Urothelium cell line (cell line): ENCODE data around the gene TMC4.
"Not testable (repeated sequence)": the region's sequence is repeated elsewhere in the genome, so short reads cannot be mapped to it uniquely, and the experiment has no call there.

ENCODE experiments used
- DNase-seq: peaks from one replicate; pipeline ENCODE4 v3.0.0; 2011; ENCODE audit warnings: low spot score, mixed read lengths
- FAIRE-seq: peaks from 2 replicates; lab custom pipeline; 2011; peaks lifted over from hg19 to GRCh38; lab: Jason Lieb, UNC

The TMC4 gene

DNA sequence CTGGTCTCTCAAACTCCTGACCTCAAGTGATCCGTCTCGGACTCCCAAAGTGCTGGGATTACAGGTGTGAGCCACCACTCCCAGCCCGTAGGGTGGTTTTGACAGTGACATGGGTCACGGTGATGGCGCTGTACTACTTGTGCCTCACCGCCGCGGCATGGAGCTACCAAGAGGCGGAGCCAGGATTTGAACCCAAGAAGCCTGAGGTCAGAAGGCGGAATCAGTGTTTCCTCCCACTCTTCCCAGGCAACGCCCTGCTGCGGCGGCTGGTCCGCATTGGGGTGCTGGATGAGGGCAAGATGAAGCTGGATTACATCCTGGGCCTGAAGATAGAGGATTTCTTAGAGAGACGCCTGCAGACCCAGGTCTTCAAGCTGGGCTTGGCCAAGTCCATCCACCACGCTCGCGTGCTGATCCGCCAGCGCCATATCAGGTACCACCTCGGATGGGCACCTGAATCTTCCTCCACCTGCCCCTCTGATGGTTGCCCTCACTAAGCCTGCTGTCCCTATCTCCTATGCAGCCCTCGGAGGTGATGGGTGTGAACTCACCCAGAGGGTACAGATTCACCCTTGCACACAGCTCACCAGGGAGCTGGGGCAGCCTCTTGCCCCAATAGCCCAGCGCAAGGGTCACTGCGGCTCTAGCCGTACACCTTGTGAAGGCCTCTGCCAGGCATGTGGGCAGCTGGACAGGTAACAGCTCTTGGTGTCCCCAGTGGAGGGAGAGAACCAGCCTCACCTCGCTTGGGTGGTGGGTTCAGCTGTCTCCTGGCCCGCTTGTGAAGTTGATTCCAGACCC is 33.3 kb upstream of the TMC4 start:
- FAIRE-seq, result no peak
- no peak for DNase-seq

DNA sequence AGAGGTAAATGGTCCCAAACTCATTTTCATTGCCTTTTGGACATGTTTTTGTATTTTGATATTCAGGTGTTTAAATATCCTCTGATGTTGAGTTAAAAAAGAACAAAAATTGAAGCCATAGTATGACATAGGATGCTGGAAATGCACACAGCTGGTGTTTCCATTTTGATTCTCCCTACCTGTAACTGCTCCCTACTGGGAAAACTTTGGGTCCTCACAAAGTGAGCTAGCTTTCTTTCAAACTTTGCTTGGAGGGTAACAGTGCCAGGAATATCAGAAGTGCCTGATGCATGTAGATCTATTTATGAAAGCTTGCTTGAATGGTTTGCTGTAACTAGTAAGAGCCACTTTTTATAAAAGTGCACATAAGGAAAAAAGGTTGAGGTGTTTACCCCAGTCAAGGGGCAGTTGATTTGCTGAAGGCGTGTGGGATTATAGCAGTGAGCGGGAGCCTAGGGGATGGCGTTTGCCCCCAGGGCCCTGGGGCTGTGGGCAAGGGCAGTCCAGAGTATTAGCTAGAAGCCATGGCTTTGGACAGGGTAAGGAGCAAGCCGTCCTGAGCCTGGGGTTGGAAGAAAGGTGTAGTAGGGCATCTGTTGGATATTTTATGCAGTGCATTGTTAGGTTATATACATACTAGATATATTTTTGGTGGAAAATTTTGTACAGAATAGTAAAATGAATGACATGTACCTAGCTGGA is 32.0 kb upstream of the TMC4 start:
- no peak for FAIRE-seq

DNA sequence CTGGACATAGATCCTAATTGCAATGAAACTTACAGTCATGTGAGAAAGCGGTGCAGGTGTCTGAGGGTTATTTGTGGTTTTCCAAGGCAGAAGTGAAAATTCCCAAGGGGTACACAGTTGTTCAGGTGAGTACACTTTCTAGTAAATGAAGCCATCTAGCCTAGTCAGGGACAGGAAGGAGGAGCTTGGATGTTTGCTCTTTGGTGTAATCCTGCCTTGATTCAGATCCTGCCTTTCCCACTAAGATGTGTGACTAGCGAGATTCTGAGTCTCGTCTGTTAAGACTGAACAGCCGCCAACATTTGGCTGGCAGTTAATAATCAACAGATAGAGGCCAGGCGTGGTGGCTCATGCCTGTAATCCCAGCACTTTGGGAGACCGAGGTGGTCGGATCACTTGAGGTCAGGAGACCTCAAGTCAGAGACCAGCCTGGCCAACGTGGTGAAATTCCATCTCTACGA is 30.2 kb upstream of the TMC4 start:
- FAIRE-seq, result no peak
- no peak for DNase-seq

More for the DNA sequence above, 32.0 kb upstream of the TMC4 start:
- DNase-seq, result no peak

DNA sequence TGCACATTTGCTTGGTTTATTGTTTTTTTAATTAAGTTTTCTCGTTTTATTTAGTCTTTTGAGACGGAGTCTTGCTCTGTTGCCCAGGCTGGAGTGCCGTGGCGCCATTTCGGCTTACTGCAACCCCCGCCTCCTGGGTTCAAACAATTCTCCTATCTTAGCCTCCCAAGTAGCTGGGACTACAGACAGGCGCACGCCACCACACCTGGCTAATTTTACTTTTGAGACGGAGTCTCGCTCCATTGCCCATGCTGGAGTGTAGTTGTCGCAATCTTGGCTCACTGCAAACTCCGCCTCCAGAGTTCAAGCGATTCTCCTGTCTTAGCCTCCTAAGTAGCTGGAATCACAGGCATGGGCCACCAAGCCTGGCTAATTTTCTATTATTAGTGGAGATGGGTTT is 29.0 kb upstream of the TMC4 start:
- no peak for FAIRE-seq
- no peak for DNase-seq

DNA sequence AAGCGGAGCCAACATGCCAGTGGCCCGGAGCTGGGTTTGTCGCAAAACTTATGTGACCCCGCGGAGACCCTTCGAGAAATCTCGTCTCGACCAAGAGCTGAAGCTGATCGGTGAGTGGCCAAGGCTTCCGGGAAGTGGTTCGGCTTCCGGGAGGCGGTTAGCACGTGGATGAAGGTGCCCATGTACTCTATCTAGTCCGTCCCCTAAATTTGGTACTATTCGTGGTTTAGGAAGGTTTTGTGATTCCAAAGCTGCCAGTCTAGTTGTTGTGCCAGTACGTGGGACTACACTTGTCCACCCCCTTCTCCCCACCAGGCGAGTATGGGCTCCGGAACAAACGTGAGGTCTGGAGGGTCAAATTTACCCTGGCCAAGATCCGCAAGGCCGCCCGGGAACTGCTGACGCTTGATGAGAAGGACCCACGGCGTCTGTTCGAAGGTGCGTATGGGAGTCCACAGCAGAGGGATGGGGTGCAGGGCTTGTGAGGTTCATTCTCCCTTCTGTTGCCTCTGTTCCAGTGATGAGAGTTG is 28.3 kb upstream of the TMC4 start:
- DNase-seq, result no peak
- no peak for FAIRE-seq

DNA sequence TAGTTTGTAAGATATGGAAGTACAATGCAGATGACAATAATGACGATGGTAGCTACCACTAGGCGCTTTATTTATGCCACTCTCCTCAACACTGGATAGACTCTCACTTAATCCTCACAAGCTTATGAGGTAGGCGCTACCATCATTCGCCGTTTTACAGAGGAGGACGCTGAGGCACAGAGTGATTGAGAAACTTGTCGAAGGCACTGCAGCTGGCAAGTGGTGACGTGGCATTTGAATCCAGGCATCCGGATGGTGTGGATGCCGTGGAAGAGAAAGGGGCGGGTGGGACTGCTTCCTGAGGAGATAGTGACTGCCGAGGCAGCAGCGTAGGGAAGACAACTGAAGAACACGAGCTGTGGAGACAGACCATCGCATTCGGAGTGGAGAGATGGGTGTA is 26.4 kb upstream of the TMC4 start:
- DNase-seq (no peak), FAIRE-seq (no peak)

DNA sequence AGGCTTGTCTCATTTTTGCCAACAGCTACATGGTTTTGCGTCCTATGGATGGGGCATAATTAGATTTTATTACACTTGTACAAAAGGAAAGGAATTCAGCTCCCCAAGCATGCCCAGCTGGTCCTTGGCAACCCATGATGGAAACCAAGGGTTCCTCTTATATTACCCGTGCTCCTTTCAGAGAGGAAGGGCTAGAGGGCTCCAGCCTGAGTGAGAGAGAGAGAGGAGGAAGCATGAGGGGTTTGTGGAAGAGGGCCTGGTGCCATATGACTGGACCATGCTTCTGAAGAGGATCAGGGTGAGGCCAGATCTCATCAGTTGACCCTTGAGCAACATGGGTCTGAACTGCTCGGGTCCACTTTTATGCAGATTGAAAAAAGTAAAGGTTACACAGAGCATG is 24.2 kb upstream of the TMC4 start:
- FAIRE-seq (no peak), DNase-seq (no peak)

DNA sequence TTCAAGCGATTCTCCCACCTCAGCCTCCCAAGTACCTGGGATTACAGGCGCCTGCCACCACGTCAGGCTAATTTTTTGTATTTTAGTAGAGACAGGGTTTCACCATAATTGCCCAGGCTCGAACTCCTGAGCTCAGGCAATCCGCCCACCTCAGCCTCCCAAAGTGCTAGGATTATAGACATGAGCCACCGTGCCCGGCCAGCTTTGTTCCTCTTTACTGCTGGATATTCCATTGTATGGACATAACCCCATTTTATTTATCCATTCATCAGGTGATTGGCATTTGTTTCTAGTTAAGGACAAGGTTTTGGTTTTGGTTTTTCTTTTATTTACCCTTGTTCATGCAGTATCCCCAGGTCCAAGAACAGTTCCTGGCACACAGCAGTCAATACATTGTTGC is 23.6 kb upstream of the TMC4 start:
- no peak for FAIRE-seq
- DNase-seq, result no peak

DNA sequence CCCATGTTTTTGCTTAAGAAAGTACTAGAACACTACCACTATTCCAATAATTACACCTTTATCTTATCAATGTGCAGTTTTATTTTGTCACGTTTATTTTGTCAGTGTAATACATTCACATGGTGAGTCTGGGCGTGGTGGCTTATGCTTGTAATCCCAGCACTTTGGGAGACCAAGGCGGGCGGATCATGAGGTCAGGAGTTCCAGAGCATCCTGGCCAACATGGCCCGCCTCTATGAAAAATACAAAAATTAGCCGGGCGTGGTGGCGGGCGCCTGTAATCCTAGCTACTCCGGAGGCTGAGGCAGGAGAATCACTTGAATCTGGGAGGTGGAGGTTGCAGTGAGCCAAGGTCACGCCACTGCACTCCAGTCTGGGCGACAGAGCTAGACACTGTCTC is 21.5 kb upstream of the TMC4 start:
- FAIRE-seq, DNase-seq: not testable (repeated sequence)

DNA sequence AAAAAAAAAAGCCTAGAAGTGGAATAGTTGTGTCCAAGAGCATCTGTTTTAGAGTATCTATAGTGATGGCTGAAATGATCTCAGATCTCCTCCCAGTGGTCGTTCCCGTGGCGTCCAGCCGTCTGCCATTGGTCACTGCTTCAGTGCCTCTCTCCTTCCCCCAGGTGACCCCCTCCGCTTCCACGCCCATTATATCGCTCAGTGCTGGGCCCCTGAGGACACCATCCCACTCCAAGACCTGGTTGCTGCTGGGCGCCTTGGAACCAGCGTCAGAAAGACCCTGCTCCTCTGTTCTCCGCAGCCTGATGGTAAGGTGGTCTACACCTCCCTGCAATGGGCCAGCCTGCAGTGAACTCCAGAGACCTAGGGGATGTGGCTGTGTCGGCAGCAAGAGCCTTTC is 20.1 kb upstream of the TMC4 start:
- DNase-seq, result no peak
- no peak for FAIRE-seq

DNA sequence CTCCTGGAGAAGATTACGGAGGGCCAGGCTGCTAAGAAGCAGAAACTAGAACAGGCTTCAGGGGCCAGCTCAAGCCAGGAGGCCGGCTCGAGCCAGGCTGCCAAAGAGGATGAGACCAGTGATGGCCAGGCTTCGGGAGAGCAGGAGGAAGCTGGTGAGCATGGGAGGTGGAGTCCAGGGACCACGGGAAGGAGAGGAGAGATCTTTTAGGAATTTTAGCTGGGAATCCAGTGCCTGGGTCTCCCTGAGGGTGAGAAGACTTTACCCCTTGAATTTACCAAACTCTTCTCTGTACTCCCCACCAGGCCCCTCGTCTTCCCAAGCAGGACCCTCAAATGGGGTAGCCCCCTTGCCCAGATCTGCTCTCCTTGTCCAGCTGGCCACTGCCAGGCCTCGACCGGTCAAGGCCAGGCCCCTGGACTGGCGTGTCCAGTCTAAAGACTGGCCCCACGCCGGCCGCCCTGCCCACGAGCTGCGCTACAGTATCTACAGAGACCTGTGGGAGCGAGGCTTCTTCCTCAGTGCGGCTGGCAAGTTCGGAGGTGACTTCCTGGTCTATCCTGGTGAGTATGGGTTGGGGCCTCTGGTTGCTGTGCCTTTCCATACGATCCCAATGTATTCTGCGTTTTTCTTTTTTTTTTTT is 19.0 kb upstream of the TMC4 start:
- DNase-seq, result no peak
- FAIRE-seq, result no peak

DNA sequence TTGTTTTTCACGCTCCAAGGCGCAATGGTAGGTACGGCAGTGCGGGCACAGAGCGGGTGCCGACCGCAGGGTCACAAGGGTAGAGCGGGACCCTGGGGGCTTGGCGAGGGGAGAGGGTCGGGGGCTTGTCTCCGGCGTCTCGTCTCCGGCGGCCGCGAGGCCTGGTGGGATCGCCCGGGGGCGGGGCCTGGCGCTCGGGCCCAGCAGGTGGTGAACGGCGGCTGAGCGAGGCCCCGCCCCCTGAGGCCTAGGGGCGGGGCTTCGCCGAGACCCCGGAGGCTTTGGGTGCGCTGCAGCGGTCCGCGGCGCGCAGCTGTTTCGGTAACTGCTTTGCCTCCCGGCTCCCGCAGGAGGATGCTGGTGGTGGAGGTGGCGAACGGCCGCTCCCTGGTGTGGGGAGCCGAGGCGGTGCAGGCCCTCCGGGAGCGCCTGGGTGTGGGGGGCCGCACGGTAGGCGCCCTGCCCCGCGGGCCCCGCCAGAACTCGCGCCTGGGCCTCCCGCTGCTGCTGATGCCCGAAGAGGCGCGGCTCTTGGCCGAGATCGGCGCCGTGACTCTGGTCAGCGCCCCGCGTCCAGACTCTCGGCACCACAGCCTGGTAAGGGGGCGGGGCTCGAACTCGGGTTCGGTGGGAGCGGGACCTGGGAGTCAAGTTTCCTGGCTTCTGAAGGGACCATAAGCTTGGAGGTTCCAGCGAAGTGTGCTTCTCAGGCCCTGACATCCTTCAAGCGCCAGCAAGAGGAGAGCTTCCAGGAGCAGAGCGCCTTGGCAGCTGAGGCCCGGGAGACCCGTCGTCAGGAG is 18.3 kb upstream of the TMC4 start, which contains the start of gene TSEN34:
Gene TSEN34 (plus strand): TSS at position 298 of the 800 bp plus-strand sequence. CDS start 57 bp downstream, at position 355.
- no peak for FAIRE-seq
- DNase-seq, result peak; percentile 84

DNA sequence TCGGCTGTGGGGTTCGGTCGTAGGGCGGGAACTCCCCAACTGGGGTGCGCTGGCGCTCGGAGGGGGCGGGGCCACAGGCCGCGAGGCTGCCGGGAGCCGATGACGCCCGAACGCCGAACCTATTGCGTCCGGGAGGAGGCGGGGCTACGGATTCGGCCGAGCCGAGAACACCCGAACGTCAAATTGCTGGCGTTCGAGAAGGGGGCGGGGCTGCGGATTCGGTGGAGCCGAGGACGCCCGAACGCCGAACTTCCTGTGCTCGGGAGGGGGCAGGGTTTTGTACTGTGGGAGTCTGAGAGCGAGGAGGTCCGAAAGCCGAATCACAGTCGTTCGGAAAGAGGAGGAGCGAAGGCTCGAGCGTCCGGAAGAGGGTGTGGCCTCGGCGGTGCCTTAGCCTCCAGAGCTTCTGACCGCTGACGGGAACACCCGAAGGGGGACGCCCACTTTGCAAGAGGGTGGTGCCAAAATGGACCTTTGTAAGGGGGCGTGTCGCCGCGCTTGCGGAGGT is 17.6 kb upstream of the TMC4 start:
- FAIRE-seq, result no peak
- peak; percentile 88 for DNase-seq

DNA sequence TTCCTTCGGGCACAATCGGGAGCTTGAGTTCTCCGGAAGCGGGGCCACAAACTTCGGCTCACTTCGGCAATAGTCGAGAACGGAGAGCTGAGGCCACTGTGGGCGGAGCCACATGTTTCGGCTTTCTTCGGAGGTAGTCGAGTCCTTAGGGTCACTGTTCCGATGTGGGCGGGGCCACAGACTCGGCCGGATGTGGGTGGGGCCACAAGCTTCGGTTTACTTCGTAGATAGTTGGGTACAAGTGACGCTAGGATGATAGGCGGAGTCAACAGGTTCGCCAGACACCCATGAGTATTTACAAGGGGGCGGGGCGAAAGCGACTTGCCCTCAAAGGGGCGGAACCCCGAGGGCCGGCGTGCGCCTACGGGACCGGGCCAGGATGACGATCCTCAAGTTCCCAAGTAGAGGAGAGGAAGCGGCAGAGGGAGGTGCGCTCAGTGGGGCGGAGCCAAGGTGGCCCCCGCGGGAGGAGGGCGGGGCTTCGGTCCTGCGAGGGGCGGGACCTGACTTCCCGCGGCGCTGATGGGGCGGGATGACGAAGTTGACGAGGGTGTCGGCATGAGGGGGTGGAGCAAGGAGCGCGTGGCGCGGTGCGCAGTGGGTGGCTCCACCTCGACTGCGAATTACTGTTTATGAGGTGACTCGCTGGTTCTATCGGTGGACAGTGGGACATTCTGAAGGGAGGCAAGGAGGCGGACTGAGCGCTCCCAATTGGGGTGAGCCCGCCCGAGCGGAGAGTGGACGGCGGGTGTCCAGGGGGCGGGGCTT is 17.0 kb upstream of the TMC4 start:
- DNase-seq (peak; percentile 92), FAIRE-seq (peak; percentile 98)

DNA sequence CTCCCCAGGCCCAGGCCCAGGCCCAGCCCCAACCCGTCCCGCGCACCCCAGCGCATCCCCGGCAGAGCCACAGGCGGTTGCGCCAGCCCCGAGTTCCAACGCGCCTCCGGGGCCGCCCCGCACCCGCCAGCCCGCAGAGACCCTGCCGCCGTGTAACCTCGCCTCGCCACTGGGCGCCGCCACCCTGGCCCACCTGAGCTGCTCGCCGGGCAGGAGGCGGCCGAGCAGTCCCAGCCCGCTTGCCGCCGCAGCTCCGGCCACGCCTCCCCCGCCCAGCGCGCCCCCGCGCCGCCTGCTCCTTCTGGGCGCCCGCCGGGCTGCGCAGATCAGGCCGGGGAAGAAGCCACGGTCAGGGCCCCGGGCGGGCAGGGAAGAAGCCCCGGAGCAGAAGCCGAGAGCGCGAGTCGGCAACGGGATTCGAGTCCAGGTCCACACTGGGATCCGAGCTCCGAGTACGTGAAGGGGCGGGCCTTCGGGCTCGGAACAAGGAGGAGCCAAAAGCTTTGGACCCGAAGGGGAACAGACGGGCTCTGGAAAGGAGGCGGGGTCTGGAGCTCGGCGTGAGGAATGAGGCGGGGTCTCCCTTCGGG is 16.3 kb upstream of the TMC4 start, which contains the start of gene MBOAT7:
Gene MBOAT7 (minus strand): TSS at position 436 of the 590 bp plus-strand sequence. CDS start 1,072 bp downstream, outside the sequence.
- FAIRE-seq (no peak), DNase-seq (peak; percentile 76)

DNA sequence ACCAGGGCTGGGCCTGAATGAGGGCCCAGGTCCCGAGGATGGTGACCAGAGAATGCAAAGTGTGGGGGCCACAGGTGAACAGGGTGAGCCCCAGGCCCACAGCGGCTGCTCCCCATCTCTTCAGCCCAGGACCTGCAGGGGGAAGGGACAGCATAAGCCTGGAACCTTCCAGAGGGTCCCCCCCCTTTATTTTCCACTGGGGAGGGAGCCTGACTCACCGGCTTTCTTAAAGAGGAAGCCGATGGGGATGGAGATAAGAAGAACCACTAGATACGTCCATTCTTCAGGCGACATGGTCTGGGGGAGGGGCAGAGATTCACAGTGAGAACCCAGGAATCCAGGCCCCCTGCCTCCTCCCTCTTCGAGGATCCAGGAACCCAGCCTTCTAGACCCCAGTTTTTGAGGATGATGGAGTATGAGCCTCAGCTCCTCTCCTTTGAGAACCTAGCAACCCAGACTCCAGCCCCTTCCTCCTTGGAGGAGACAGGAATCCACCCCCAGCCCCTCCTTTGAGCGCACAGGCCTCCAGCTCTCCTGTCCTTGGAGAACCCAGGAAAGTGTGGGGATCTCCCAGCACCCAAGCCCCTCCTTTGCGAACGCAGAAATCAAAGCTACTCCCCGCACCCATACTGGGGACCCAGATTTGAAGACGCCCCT is 15.4 kb upstream of the TMC4 start:
- DNase-seq (no peak), FAIRE-seq (no peak)

DNA sequence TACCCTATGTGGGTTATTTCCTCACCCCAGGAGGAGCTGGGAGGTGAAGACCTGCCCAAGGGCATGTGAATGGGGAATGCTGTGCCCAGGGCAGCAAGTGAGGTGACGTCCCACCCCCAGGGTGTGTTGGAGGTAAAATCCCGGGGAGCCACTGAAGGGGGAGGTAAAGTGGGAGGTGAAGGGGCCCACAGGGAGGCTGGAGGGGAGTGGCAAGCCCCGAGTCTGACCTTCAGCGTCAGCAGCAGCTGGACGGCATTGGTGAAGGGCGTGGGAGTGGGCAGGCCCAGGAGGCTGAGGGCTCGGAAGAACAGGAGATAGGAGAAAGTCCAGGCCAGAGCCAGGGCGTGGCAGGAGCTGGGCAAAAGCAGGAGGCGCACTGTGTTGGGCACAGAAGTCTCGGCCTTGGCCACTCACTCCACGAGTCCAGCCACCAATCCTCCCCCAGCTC is 14.0 kb upstream of the TMC4 start:
- DNase-seq (no peak), FAIRE-seq (no peak)

DNA sequence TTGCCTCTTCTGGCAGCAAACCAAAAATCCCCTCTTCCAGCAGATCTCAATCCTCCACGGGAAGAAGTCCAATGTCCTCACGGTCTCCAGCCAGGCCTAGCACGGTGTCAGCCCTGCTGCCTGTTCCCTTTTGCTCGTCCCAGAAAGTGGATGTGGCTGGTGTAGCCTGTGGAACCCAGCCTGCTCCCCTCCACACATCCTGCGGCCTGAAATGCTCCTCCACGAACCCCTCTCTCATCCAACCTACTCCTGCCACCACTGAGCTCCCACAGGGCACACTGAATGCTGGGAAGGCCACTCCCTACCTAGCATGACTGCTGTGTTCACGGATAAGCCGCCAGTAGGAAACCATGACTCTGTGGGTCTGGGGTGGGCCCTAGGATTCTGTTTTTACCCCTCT is 13.4 kb upstream of the TMC4 start:
- no peak for DNase-seq
- FAIRE-seq, result no peak

DNA sequence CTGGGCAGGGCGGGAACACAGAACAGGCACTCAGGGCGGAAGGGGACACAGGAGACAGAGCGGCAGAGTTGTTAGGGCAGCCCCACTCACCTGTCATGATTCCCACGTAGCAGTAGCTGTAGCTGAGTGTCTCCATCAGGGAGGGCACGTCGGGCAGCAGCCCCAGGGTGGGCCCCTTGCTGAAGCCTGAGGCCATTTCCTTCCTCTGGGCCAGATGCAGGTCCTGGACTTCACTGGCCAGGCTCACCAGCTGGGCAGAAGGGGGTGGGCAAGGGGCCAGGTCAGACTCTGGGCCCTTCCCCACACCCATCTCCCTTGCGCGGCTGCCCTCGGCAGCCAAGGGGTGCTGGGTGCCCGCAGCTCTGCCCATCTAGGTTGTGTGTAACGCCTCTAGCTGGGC is 10.5 kb upstream of the TMC4 start:
- DNase-seq, result no peak
- no peak for FAIRE-seq
